Loucy (cell line): ENCODE measurements around the gene TEDC2.
A peak's percentile ranks its signal among the peaks of the same experiment; 100 is the strongest.
"Not testable (repeated sequence)": the region's sequence is repeated elsewhere in the genome, so short reads cannot be mapped to it uniquely, and the experiment has no call there.

Source experiments
- H2AFZ ChIP-seq: fragments of 200-600 bp; sonication (generic); 2 replicates; pipeline ENCODE4 v1.6.0; 2016; ENCODE audit warnings: antibody characterized with exemption, mild to moderate bottlenecking, low read length, moderate library complexity
- H3F3A ChIP-seq: fragments of 200-600 bp; 2 replicates; pipeline ENCODE4 v1.6.0; 2016; ENCODE audit warnings: antibody characterized with exemption, low read depth, mild to moderate bottlenecking
- H3K27me3 ChIP-seq: fragments of 200-600 bp; sonication (generic); 2 replicates; pipeline ENCODE4 v1.6.1; 2014; ENCODE audit warnings: low read length, mild to moderate bottlenecking; ENCODE audit not compliant: insufficient read depth, poor library complexity, severe bottlenecking
- H3K36me3 ChIP-seq: fragments of 200-600 bp; sonication (generic); 2 replicates; pipeline ENCODE4 v1.6.1; 2016; ENCODE audit warnings: low read length; ENCODE audit not compliant: insufficient read depth
- H3K4me1 ChIP-seq: fragments of 200-600 bp; sonication (generic); 2 replicates; pipeline ENCODE4 v1.5.1; 2014; ENCODE audit warnings: low read length, mild to moderate bottlenecking; ENCODE audit not compliant: insufficient read depth, poor library complexity, severe bottlenecking
- H3K4me2 ChIP-seq: fragments of 200-600 bp; sonication (generic); 2 replicates; pipeline ENCODE4 v1.6.0; 2014; ENCODE audit warnings: antibody characterized with exemption, low read length, low read depth, mild to moderate bottlenecking; ENCODE audit not compliant: poor library complexity, severe bottlenecking
- H3K4me3 ChIP-seq: fragments of 200-600 bp; sonication (generic); 2 replicates; pipeline ENCODE4 v1.5.1; 2014; ENCODE audit warnings: low read length, mild to moderate bottlenecking, mixed read lengths; ENCODE audit not compliant: poor library complexity, severe bottlenecking
- H3K79me2 ChIP-seq: fragments of 200-600 bp; sonication (generic); 2 replicates; pipeline ENCODE4 v1.6.1; 2014; ENCODE audit warnings: low read length; ENCODE audit not compliant: insufficient read depth
- H3K9ac ChIP-seq: fragments of 200-600 bp; sonication (generic); 2 replicates; pipeline ENCODE4 v1.6.0; 2014; ENCODE audit warnings: mild to moderate bottlenecking, low read depth, low read length, moderate library complexity; ENCODE audit not compliant: poor library complexity, severe bottlenecking
- H3K9me2 ChIP-seq: fragments of 200-600 bp; sonication (generic); replicated peaks from 2 replicates; pipeline ENCODE4 v1.6.1; 2016; ENCODE audit warnings: low read depth, low read length, mixed read lengths
- H3K9me3 ChIP-seq: fragments of 200-600 bp; sonication (generic); 2 replicates; pipeline ENCODE4 v1.6.1; 2014; ENCODE audit warnings: mild to moderate bottlenecking, antibody characterized with exemption, low read length, low read depth; ENCODE audit not compliant: insufficient read depth
- H4K20me1 ChIP-seq: fragments of 200-600 bp; sonication (generic); 2 replicates; pipeline ENCODE4 v1.6.0; 2014; ENCODE audit warnings: antibody characterized with exemption, low read length, mild to moderate bottlenecking; ENCODE audit not compliant: insufficient read depth, poor library complexity, severe bottlenecking
- CTCF ChIP-seq: fragments of 200-600 bp; sonication (generic); conservative IDR thresholded peaks from 2 replicates; pipeline ENCODE4 v1.5.1; 2014; ENCODE audit warnings: mild to moderate bottlenecking, antibody characterized with exemption, low read length
- EZH2phosphoT487 ChIP-seq: fragments of 200-600 bp; IDR thresholded peaks from 2 replicates; pipeline ENCODE4 v1.6.1; 2018; ENCODE audit warnings: antibody characterized with exemption, mild to moderate bottlenecking, moderate library complexity, borderline replicate concordance

Gene TEDC2

GRCh38 chr16:2429771-2430663 lies 29.9 kb upstream of the TEDC2 start:
- Histone ChIP-seq H3K79me2 (peaks cover 48% of the 10 kb centered on the region), H3K4me3 (peak overlapping the region; percentile 82), H3F3A (no peaks in the 10 kb centered on the region), H3K27me3 (no peaks in the 10 kb centered on the region), H3K9ac (peak overlapping the region; percentile 90), H3K4me1 (peaks cover 17% of the 10 kb centered on the region), H3K4me2 (peak overlapping the region; percentile 76), H4K20me1 (peaks cover 10% of the 10 kb centered on the region), H3K9me2 (no peaks in the 10 kb centered on the region), H2AFZ (peak overlapping the region; percentile 75; the same call in 1 of the 2 replicates), H3K36me3 (peaks cover 9% of the 10 kb centered on the region; the same call in 1 of the 2 replicates), H3K9me3 (no peaks in the 10 kb centered on the region)
- TF ChIP-seq EZH2phosphoT487 (no peak), CTCF (peak; percentile 30; the same call in 1 of the 2 replicates)

- Histone ChIP-seq H2AFZ (no peak overlapping the region), H3K4me3 (no peak overlapping the region), H3K9ac (no peak overlapping the region), H3K9me3 (no peaks in the 10 kb centered on the region), H4K20me1 (peaks cover 10% of the 10 kb centered on the region), H3K36me3 (peaks cover 26% of the 10 kb centered on the region; the same call in 1 of the 2 replicates), H3K79me2 (peaks cover 48% of the 10 kb centered on the region), H3K9me2 (no peaks in the 10 kb centered on the region), H3K4me2 (no peak overlapping the region), H3K4me1 (peaks cover 17% of the 10 kb centered on the region), H3F3A (no peaks in the 10 kb centered on the region), H3K27me3 (no peaks in the 10 kb centered on the region)
- TF ChIP-seq EZH2phosphoT487 = no peak
- peak; percentile 29; the same call in 1 of the 2 replicates for TF ChIP-seq CTCF
Measured at GRCh38 chr16:2432286-2432685, 27.6 kb upstream of the TEDC2 start.

GRCh38 chr16:2432801-2433505 lies 27.0 kb upstream of the TEDC2 start:
- Histone ChIP-seq H3K9me2 (no peaks in the 10 kb centered on the region), H3K4me2 (no peak overlapping the region), H3K9ac (no peak overlapping the region), H2AFZ (no peak overlapping the region), H3K27me3 (no peaks in the 10 kb centered on the region), H4K20me1 (peaks cover 10% of the 10 kb centered on the region), H3F3A (no peaks in the 10 kb centered on the region), H3K9me3 (no peaks in the 10 kb centered on the region), H3K4me3 (no peak overlapping the region), H3K4me1 (peaks cover 12% of the 10 kb centered on the region), H3K79me2 (peaks cover 44% of the 10 kb centered on the region), H3K36me3 (peaks cover 29% of the 10 kb centered on the region; the same call in 1 of the 2 replicates)
- no peak for TF ChIP-seq CTCF
- no peak for TF ChIP-seq EZH2phosphoT487

GRCh38 chr16:2435236-2435635 lies 24.7 kb upstream of the TEDC2 start:
- Histone ChIP-seq H3K79me2 (peaks cover 32% of the 10 kb centered on the region), H3K36me3 (peaks cover 34% of the 10 kb centered on the region; the same call in 1 of the 2 replicates)
- not testable (repeated sequence) for H4K20me1 ChIP-seq, H3K4me2 ChIP-seq, H3K4me3 ChIP-seq, H2AFZ ChIP-seq, H3K9ac ChIP-seq, H3K9me2 ChIP-seq, H3K27me3 ChIP-seq, H3F3A ChIP-seq, H3K9me3 ChIP-seq, H3K4me1 ChIP-seq
